Trophoblast cell (in vitro differentiated cells and primary cell): ENCODE data around the gene ETV6.

Source experiments
- DNase-seq, 2 donors: peaks; one replicate each; pipeline ENCODE4 v3.0.0-alpha.2; 2016
- H2AFZ ChIP-seq: 2 replicates; pipeline ENCODE4 v1.6.1; 2013; ENCODE audit warnings: low read length, moderate library complexity, mild to moderate bottlenecking; ENCODE audit not compliant: insufficient read depth, poor library complexity
- H2AK5ac ChIP-seq: 2 replicates; pipeline ENCODE4 v1.6.1; 2013; ENCODE audit warnings: mild to moderate bottlenecking, low read length
- H2BK120ac ChIP-seq: 2 replicates; pipeline ENCODE4 v1.6.1; 2013; ENCODE audit warnings: low read length, mild to moderate bottlenecking, moderate library complexity; ENCODE audit not compliant: insufficient read depth, poor library complexity
- H2BK12ac ChIP-seq: 2 replicates; pipeline ENCODE4 v1.6.1; 2013; ENCODE audit warnings: mild to moderate bottlenecking, low read length, moderate library complexity
- H2BK5ac ChIP-seq: 2 replicates; pipeline ENCODE4 v1.6.1; 2013; ENCODE audit warnings: low read length, low read depth, moderate library complexity, mild to moderate bottlenecking; ENCODE audit not compliant: poor library complexity
- H3K14ac ChIP-seq: 2 replicates; pipeline ENCODE4 v1.6.1; 2013; ENCODE audit warnings: mild to moderate bottlenecking, low read length
- H3K18ac ChIP-seq: 2 replicates; pipeline ENCODE4 v1.6.1; 2013; ENCODE audit warnings: mild to moderate bottlenecking, low read length
- H3K23ac ChIP-seq: 2 replicates; pipeline ENCODE4 v1.6.1; 2013; ENCODE audit warnings: low read length
- H3K27ac ChIP-seq: 2 replicates; pipeline ENCODE4 v1.5.1; 2013; ENCODE audit warnings: low read depth, mild to moderate bottlenecking, inconsistent platforms, low read length, moderate library complexity
- H3K27me3 ChIP-seq: 2 replicates; pipeline ENCODE4 v1.6.1; 2013; ENCODE audit warnings: inconsistent platforms, mild to moderate bottlenecking, low read length, moderate library complexity; ENCODE audit not compliant: insufficient read depth
- H3K36me3 ChIP-seq, 2 experiments: 1 replicate in 1 of 2; 2 replicates in 1 of 2; pipeline ENCODE4 v1.6.1; 2013; ENCODE audit warnings: low read length in 2 of 2, mild to moderate bottlenecking in 2 of 2, moderate library complexity in 1 of 2; ENCODE audit not compliant: insufficient read depth in 2 of 2, control insufficient read depth in 1 of 2
- H3K4ac ChIP-seq: 2 replicates; pipeline ENCODE4 v1.6.1; 2013; ENCODE audit warnings: low read depth, mild to moderate bottlenecking, low read length, moderate library complexity
- H3K4me1 ChIP-seq, 2 experiments: 1 replicate in 1 of 2; 2 replicates in 1 of 2; pipeline ENCODE4 v1.6.1; 2013; ENCODE audit warnings: low read length in 2 of 2, mild to moderate bottlenecking in 2 of 2, moderate library complexity in 1 of 2; ENCODE audit not compliant: insufficient read depth in 2 of 2, control insufficient read depth in 1 of 2
- H3K4me2 ChIP-seq: 2 replicates; pipeline ENCODE4 v1.6.1; 2013; ENCODE audit warnings: inconsistent platforms, mild to moderate bottlenecking, low read length, moderate library complexity
- H3K4me3 ChIP-seq: 2 replicates; pipeline ENCODE4 v1.5.1; 2013; ENCODE audit warnings: mild to moderate bottlenecking, low read depth, low read length, inconsistent platforms
- H3K79me1 ChIP-seq: one replicate; pipeline ENCODE4 v1.6.1; 2013; ENCODE audit warnings: low read length
- H3K79me2 ChIP-seq: 2 replicates; pipeline ENCODE4 v1.6.1; 2013; ENCODE audit warnings: low read length, mild to moderate bottlenecking; ENCODE audit not compliant: control insufficient read depth, insufficient read depth, poor library complexity
- H3K9ac ChIP-seq: 2 replicates; pipeline ENCODE4 v1.6.1; 2013; ENCODE audit warnings: mild to moderate bottlenecking, low read length
- H3K9me3 ChIP-seq: 2 replicates; pipeline ENCODE4 v1.6.1; 2013; ENCODE audit warnings: low read depth, mild to moderate bottlenecking, control low read depth, inconsistent platforms, low read length; ENCODE audit not compliant: insufficient read depth
- H4K12ac ChIP-seq: 2 replicates; pipeline ENCODE4 v1.6.1; 2013; ENCODE audit warnings: low read depth, mild to moderate bottlenecking, low read length, moderate library complexity
- H4K8ac ChIP-seq: 2 replicates; pipeline ENCODE4 v1.6.1; 2013; ENCODE audit warnings: low read depth, mild to moderate bottlenecking, low read length, moderate library complexity
- H4K91ac ChIP-seq: one replicate; pipeline ENCODE4 v1.6.1; 2013; ENCODE audit warnings: low read depth, mild to moderate bottlenecking, low read length, moderate library complexity
- WGBS: extraction: QIAGEN DNeasy Blood & Tissue Kit; methylation state at CpG from one replicate; pipeline ENCODE4 v1.1.7; 2013; ENCODE audit warnings: missing lambda C conversion rate; ENCODE audit not compliant: insufficient read length, insufficient coverage; ENCODE audit errors: extremely low coverage; 5-methylcytosine and 5-hydroxymethylcytosine counted together

The ETV6 gene

GRCh38 chr12:11609045-11609444, 40.4 kb upstream of the ETV6 start:
- H4K91ac ChIP-seq: no peak overlapping the region

DNA sequence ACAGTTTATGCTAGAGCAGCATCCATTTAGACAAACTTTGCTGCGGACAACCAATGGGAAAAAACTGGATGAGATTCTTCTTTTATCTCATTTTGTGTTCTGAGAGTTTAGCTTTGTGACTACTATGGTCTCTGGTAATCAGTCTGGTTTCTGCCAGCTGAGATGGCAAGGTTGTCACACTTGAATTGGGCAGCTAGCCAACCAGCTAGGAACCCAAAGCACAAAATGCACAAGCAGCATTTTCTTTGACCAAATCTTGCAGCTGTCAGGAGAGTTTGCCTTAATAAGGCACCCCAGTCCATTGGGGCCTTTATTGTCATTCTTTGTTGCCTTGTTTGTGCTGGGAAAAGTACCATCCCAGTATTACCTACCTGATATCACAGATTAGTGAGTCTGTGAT, 34.0 kb upstream of the ETV6 start:
- Histone ChIP-seq H3K4me1 (no peaks in the 10 kb centered on the region), H3K9ac (no peak overlapping the region), H4K12ac (no peak overlapping the region), H3K4me3 (no peak overlapping the region), H3K27me3 (no peaks in the 10 kb centered on the region), H3K9me3 (no peaks in the 10 kb centered on the region), H3K79me1 (no peaks in the 10 kb centered on the region), H4K91ac (no peak overlapping the region), H3K14ac (no peak overlapping the region), H3K18ac (no peak overlapping the region), H2AK5ac (no peak overlapping the region), H2AFZ (no peak overlapping the region), H2BK5ac (no peak overlapping the region), H3K27ac (no peak overlapping the region), H3K79me2 (no peaks in the 10 kb centered on the region), H3K4ac (no peak overlapping the region), H3K23ac (no peak overlapping the region), H2BK12ac (no peak overlapping the region), H4K8ac (no peak overlapping the region), H3K4me2 (no peak overlapping the region), H3K36me3 (no peaks in the 10 kb centered on the region), H2BK120ac (no peak overlapping the region)
- no CpG with 5 or more reads among the region's 1 CpG for WGBS
- DNase-seq: no peak

More at GRCh38 chr12:11609045-11609444, 40.4 kb upstream of the ETV6 start:
- no peak overlapping the region for H2AFZ ChIP-seq
- no peak overlapping the region for H3K14ac ChIP-seq
- no peak for DNase-seq
- no peak overlapping the region for H2AK5ac ChIP-seq
- no CpG with 5 or more reads among the region's 4 CpGs for WGBS
- no peak overlapping the region for H4K12ac ChIP-seq
- no peak overlapping the region for H2BK12ac ChIP-seq
- H4K8ac ChIP-seq: no peak overlapping the region
- no peak overlapping the region for H2BK5ac ChIP-seq
- H3K36me3 ChIP-seq: no peaks in the 10 kb centered on the region
- H2BK120ac ChIP-seq: no peak overlapping the region
- no peaks in the 10 kb centered on the region for H3K27me3 ChIP-seq
- peaks cover 3 to 5% of the 10 kb centered on the region in 2 experiments for H3K4me1 ChIP-seq
- no peak overlapping the region for H3K23ac ChIP-seq
- no peak overlapping the region for H3K4me2 ChIP-seq
- no peak overlapping the region for H3K9ac ChIP-seq
- H3K79me2 ChIP-seq: no peaks in the 10 kb centered on the region
- H3K79me1 ChIP-seq: no peaks in the 10 kb centered on the region
- no peak overlapping the region for H3K18ac ChIP-seq
- H3K4me3 ChIP-seq: no peak overlapping the region
- H3K4ac ChIP-seq: no peak overlapping the region
- no peaks in the 10 kb centered on the region for H3K9me3 ChIP-seq
- H3K27ac ChIP-seq: no peak overlapping the region

- no peak for DNase-seq
- Histone ChIP-seq H3K9ac (no peak overlapping the region), H3K27ac (no peak overlapping the region), H4K12ac (no peak overlapping the region), H3K23ac (no peak overlapping the region), H3K4ac (no peak overlapping the region), H3K9me3 (no peaks in the 10 kb centered on the region), H2AK5ac (no peak overlapping the region), H3K79me1 (no peaks in the 10 kb centered on the region), H3K4me2 (no peak overlapping the region), H3K4me3 (no peak overlapping the region), H2AFZ (no peak overlapping the region), H4K91ac (no peak overlapping the region), H2BK5ac (no peak overlapping the region), H4K8ac (no peak overlapping the region), H3K18ac (no peak overlapping the region), H2BK120ac (no peak overlapping the region), H3K4me1 (peaks cover 0 to 2% of the 10 kb centered on the region in 2 experiments), H2BK12ac (no peak overlapping the region), H3K79me2 (no peaks in the 10 kb centered on the region), H3K27me3 (no peaks in the 10 kb centered on the region), H3K14ac (no peak overlapping the region), H3K36me3 (no peaks in the 10 kb centered on the region)
Observed at GRCh38 chr12:11618046-11618445, 31.4 kb upstream of the ETV6 start.

- peak in 1 of 2 donors; percentile 43 for DNase-seq
- Histone ChIP-seq H2BK12ac (no peak overlapping the region), H4K8ac (no peak overlapping the region), H3K36me3 (no peaks in the 10 kb centered on the region), H3K27me3 (no peaks in the 10 kb centered on the region), H3K4ac (no peak overlapping the region), H3K4me2 (no peak overlapping the region), H2BK120ac (no peak overlapping the region), H2AK5ac (no peak overlapping the region), H3K23ac (no peak overlapping the region), H2BK5ac (no peak overlapping the region), H4K12ac (no peak overlapping the region), H3K4me3 (no peak overlapping the region), H3K18ac (no peak overlapping the region), H2AFZ (no peak overlapping the region), H3K79me1 (no peaks in the 10 kb centered on the region), H4K91ac (no peak overlapping the region), H3K27ac (no peak overlapping the region), H3K9me3 (no peaks in the 10 kb centered on the region), H3K79me2 (no peaks in the 10 kb centered on the region), H3K9ac (no peak overlapping the region), H3K14ac (no peak overlapping the region), H3K4me1 (peaks cover 0 to 3% of the 10 kb centered on the region in 2 experiments)
- no CpG with 5 or more reads among the region's 5 CpGs for WGBS
Observed at GRCh38 chr12:11621797-11622423, 27.6 kb upstream of the ETV6 start.
